ENCODE data around the gene MAGI2. TPM values are rescaled to one million over a fixed set of nuclear protein-coding genes. Genes with fewer than 3 reads are reported as not detected.

The MAGI2 gene
- total RNA-seq, 1 experiment from 2014 or later = 0.22 TPM

DNA sequence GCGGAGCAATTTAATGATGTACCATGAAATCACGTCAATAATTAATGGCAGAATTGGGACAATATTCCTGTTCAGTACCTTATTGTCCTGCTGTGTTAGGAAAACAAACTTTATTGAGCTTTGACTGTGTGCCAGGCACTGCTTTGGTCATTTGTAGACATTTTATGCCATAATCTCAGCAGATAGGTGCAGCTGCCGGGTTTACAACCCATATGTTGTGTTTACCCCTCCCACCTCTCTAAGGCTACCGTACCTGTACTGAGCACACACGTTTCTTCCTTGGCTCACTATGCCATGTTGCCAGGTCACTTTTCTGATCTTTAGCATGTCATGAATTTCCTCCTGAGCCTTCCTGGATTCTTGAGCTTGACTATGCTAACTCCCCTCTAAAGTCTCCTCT lies 1232.7 kb downstream of the MAGI2 start:
- ChIA-PET CTCF (no interaction called here), POLR2A (no interaction called here), RAD21 (ENCODE audit: low non-redundant PET in 1 of 2, low total read pairs in 2 of 2, uncharacterized antibody in 2 of 2, unreplicated experiment in 2 of 2) (no interaction called here)
- BruUV-seq (replicated peaks) = no TSS peak
- no peak overlapping the region for H3K4me2 ChIP-seq (ENCODE audit: low read length)
- no peak for TF ChIP-seq FOSL1 (IDR thresholded peaks at IDR 0.05; ENCODE audit: low read depth)
- no peak for TF ChIP-seq EZH2 (IDR thresholded peaks at IDR 0.05)
- TF ChIP-seq SIN3A (IDR thresholded peaks at IDR 0.05; ENCODE audit: low read depth) = no peak
- TF ChIP-seq MAX (IDR thresholded peaks at IDR 0.05) = no peak
- TF ChIP-seq JUND (IDR thresholded peaks at IDR 0.05) = no peak
- TF ChIP-seq POLR2AphosphoS5 (IDR thresholded peaks at IDR 0.05; ENCODE audit: low read depth, low read length) = no peak
- TF ChIP-seq SRF (IDR thresholded peaks at IDR 0.05; ENCODE audit: low read depth) = no peak
- no peaks in the 10 kb centered on the region for H3K9me3 ChIP-seq (ENCODE audit: control insufficient read depth in 1 of 2, insufficient read depth in 1 of 2, low read depth in 1 of 2, low read length in 2 of 2)
- peaks cover 35% of the 10 kb centered on the region for H3K27me3 ChIP-seq (ENCODE audit: insufficient read depth, low read length)
- no peak for DNase-seq (ENCODE audit: low read depth, low spot score)
- H3K27ac ChIP-seq (ENCODE audit: low read depth, low read length) = no peak overlapping the region
- ATAC-seq = no peak
- H4K20me1 ChIP-seq (ENCODE audit: insufficient read depth) = no peaks in the 10 kb centered on the region
- H3K79me2 ChIP-seq (ENCODE audit: insufficient read depth, low read length) = no peaks in the 10 kb centered on the region
- H3K4me3 ChIP-seq (replicated peaks in 1 of 2; ENCODE audit: low read depth in 1 of 2, low read length in 2 of 2) = no peak overlapping the region
- no peaks in the 10 kb centered on the region for H3K9me2 ChIP-seq (ENCODE audit: insufficient read depth)
- intact Hi-C loops (cut with micrococcal nuclease) = no loop called here
- H3K9ac ChIP-seq (ENCODE audit: low read length) = no peak overlapping the region
- H3K36me3 ChIP-seq (ENCODE audit: control insufficient read depth in 1 of 2, insufficient read depth in 2 of 2, low read length in 2 of 2) = no peaks in the 10 kb centered on the region
- H2AFZ ChIP-seq (ENCODE audit: low read depth, low read length, poor library complexity, severe bottlenecking) = no peak overlapping the region
- no peaks in the 10 kb centered on the region for H3K4me1 ChIP-seq (ENCODE audit: control insufficient read depth in 1 of 2, insufficient read depth in 2 of 2, low read length in 2 of 2)

- no peaks in the 10 kb centered on the region for H3K79me2 ChIP-seq (ENCODE audit: insufficient read depth, low read length)
- H4K20me1 ChIP-seq (ENCODE audit: insufficient read depth) = no peaks in the 10 kb centered on the region
- CTCF ChIA-PET = no interaction called here
- intact Hi-C loops (cut with micrococcal nuclease) = no loop called here
- no TSS peak for BruUV-seq (replicated peaks)
- no peaks in the 10 kb centered on the region for H3K4me1 ChIP-seq (ENCODE audit: control insufficient read depth in 1 of 2, insufficient read depth in 2 of 2, low read length in 2 of 2)
- H3K36me3 ChIP-seq (ENCODE audit: control insufficient read depth in 1 of 2, insufficient read depth in 2 of 2, low read length in 2 of 2) = no peaks in the 10 kb centered on the region
- peaks cover 49% of the 10 kb centered on the region for H3K27me3 ChIP-seq (ENCODE audit: insufficient read depth, low read length)
- H3K9me3 ChIP-seq (ENCODE audit: control insufficient read depth in 1 of 2, insufficient read depth in 1 of 2, low read depth in 1 of 2, low read length in 2 of 2) = no peaks in the 10 kb centered on the region
- H3K9me2 ChIP-seq (ENCODE audit: insufficient read depth) = no peaks in the 10 kb centered on the region
- H3K4me3 ChIP-seq (replicated peaks in 1 of 2; ENCODE audit: low read depth in 1 of 2, low read length in 2 of 2) = no peak overlapping the region
- no peak overlapping the region for H3K27ac ChIP-seq (ENCODE audit: low read depth, low read length)
- no peak for ATAC-seq
- H2AFZ ChIP-seq (ENCODE audit: low read depth, low read length, poor library complexity, severe bottlenecking) = no peak overlapping the region
- RAD21 ChIA-PET (ENCODE audit: low non-redundant PET in 1 of 2, low total read pairs in 2 of 2, uncharacterized antibody in 2 of 2, unreplicated experiment in 2 of 2) = no interaction called here
- DNase-seq (ENCODE audit: low read depth, low spot score) = no peak
- H3K9ac ChIP-seq (ENCODE audit: low read length) = no peak overlapping the region
- no peak overlapping the region for H3K4me2 ChIP-seq (ENCODE audit: low read length)
- POLR2A ChIA-PET = no interaction called here
- TF ChIP-seq MAX (IDR thresholded peaks at IDR 0.05) (no peak), TCF7L2 (IDR thresholded peaks at IDR 0.05; ENCODE audit: borderline replicate concordance, extremely low read depth, insufficient read depth, insufficient read length) (no peak), ELF1 (IDR thresholded peaks at IDR 0.05; ENCODE audit: borderline replicate concordance, low read depth) (no peak), ZFX (IDR thresholded peaks at IDR 0.05) (no peak), FOSL1 (IDR thresholded peaks at IDR 0.05; ENCODE audit: low read depth) (no peak), CBX3 (IDR thresholded peaks at IDR 0.05; ENCODE audit: low read depth) (no peak), POLR2A (IDR thresholded peaks at IDR 0.05; ENCODE audit: borderline replicate concordance, extremely low read depth, insufficient read depth, insufficient read length) (no peak), SRF (IDR thresholded peaks at IDR 0.05; ENCODE audit: low read depth) (no peak), SIN3A (IDR thresholded peaks at IDR 0.05; ENCODE audit: low read depth) (no peak)
- TF ChIP-seq, protein P1, sequence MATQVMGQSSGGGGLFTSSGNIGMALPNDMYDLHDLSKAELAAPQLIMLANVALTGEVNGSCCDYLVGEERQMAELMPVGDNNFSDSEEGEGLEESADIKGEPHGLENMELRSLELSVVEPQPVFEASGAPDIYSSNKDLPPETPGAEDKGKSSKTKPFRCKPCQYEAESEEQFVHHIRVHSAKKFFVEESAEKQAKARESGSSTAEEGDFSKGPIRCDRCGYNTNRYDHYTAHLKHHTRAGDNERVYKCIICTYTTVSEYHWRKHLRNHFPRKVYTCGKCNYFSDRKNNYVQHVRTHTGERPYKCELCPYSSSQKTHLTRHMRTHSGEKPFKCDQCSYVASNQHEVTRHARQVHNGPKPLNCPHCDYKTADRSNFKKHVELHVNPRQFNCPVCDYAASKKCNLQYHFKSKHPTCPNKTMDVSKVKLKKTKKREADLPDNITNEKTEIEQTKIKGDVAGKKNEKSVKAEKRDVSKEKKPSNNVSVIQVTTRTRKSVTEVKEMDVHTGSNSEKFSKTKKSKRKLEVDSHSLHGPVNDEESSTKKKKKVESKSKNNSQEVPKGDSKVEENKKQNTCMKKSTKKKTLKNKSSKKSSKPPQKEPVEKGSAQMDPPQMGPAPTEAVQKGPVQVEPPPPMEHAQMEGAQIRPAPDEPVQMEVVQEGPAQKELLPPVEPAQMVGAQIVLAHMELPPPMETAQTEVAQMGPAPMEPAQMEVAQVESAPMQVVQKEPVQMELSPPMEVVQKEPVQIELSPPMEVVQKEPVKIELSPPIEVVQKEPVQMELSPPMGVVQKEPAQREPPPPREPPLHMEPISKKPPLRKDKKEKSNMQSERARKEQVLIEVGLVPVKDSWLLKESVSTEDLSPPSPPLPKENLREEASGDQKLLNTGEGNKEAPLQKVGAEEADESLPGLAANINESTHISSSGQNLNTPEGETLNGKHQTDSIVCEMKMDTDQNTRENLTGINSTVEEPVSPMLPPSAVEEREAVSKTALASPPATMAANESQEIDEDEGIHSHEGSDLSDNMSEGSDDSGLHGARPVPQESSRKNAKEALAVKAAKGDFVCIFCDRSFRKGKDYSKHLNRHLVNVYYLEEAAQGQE (IDR thresholded peaks at IDR 0.05; ENCODE audit: low read depth) = no peak
- TF ChIP-seq, protein P2, sequence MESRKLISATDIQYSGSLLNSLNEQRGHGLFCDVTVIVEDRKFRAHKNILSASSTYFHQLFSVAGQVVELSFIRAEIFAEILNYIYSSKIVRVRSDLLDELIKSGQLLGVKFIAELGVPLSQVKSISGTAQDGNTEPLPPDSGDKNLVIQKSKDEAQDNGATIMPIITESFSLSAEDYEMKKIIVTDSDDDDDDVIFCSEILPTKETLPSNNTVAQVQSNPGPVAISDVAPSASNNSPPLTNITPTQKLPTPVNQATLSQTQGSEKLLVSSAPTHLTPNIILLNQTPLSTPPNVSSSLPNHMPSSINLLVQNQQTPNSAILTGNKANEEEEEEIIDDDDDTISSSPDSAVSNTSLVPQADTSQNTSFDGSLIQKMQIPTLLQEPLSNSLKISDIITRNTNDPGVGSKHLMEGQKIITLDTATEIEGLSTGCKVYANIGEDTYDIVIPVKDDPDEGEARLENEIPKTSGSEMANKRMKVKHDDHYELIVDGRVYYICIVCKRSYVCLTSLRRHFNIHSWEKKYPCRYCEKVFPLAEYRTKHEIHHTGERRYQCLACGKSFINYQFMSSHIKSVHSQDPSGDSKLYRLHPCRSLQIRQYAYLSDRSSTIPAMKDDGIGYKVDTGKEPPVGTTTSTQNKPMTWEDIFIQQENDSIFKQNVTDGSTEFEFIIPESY (IDR thresholded peaks at IDR 0.05; ENCODE audit: extremely low read depth, insufficient replicate concordance, low read length) = no peak
Measured at GRCh38 chr7:78218876-78219275, 1234.6 kb downstream of the MAGI2 start.
